Coronary artery (tissue), 2 donors: ENCODE results near the gene RPS6KL1.

Experiments
- DNase-seq: peaks from one replicate; pipeline ENCODE4 v3.0.0-alpha.2; 2017; ENCODE audit warnings: low spot score
- H3K27ac ChIP-seq, 2 donors: fragments of 200-600 bp; sonication (generic); one replicate each; pipeline ENCODE4 v1.5.1; 2016 to 2019
- H3K4me3 ChIP-seq: fragments of 200-600 bp; sonication (generic); 2 replicates; pipeline ENCODE4 v1.5.1; 2016; ENCODE audit warnings: mild to moderate bottlenecking, moderate library complexity
- CTCF ChIP-seq: fragments of 200-600 bp; sonication (generic); IDR thresholded peaks from one replicate; pipeline ENCODE4 v1.5.1; 2019; ENCODE audit warnings: antibody characterized with exemption

RPS6KL1 gene

GRCh38 chr14:74922752-74923401 is at the start of gene RPS6KL1:
Gene RPS6KL1, minus strand, starts transcription at chr14:74923260. Its CDS starts 1,719 bp downstream, at chr14:74921541.
- peak; percentile 88 for DNase-seq
- peak within 1 kb of the TSS; percentile 75 for H3K4me3 ChIP-seq
- TF ChIP-seq CTCF = no peak
- peak within 1 kb of the TSS; percentile 66 to 82 for H3K27ac ChIP-seq

GRCh38 chr14:74968811-74969210 is 45.8 kb upstream of the RPS6KL1 start:
- TF ChIP-seq CTCF = no peak

GRCh38 chr14:74965486-74966153 is 42.6 kb upstream of the RPS6KL1 start:
- TF ChIP-seq CTCF = no peak
- no peak overlapping the region for H3K4me3 ChIP-seq
- no peak for DNase-seq
- no peak overlapping the region for H3K27ac ChIP-seq

More at GRCh38 chr14:74968811-74969210, 45.8 kb upstream of the RPS6KL1 start:
- H3K27ac ChIP-seq = no peak overlapping the region
- DNase-seq = no peak
- H3K4me3 ChIP-seq = no peak overlapping the region

GRCh38 chr14:74964787-74965485 is 41.9 kb upstream of the RPS6KL1 start:
- no peak for TF ChIP-seq CTCF
- no peak for DNase-seq
- Histone ChIP-seq H3K4me3 (no peak overlapping the region), H3K27ac (no peak overlapping the region)

GRCh38 chr14:74963705-74964271 is 40.7 kb upstream of the RPS6KL1 start:
- no peak for TF ChIP-seq CTCF
- DNase-seq = no peak
- Histone ChIP-seq H3K4me3 (no peak overlapping the region), H3K27ac (no peak overlapping the region)

- no peak for DNase-seq
- TF ChIP-seq CTCF = no peak
- Histone ChIP-seq H3K4me3 (no peak overlapping the region), H3K27ac (no peak overlapping the region)
Measured at GRCh38 chr14:74963178-74963704, 40.2 kb upstream of the RPS6KL1 start.
